Activated CD4-positive, alpha-beta T cell treated with anti-CD3 and anti-CD28 coated beads, Interleukin-2, amount 50 U/mL, for 4 hours (primary cell): Measurements from ENCODE around the gene PHACTR3.

Experiments used
- DNase-seq, 2 experiments: peaks; one replicate each; pipeline ENCODE4 v3.0.0-alpha.2; 2020

The PHACTR3 gene

DNA sequence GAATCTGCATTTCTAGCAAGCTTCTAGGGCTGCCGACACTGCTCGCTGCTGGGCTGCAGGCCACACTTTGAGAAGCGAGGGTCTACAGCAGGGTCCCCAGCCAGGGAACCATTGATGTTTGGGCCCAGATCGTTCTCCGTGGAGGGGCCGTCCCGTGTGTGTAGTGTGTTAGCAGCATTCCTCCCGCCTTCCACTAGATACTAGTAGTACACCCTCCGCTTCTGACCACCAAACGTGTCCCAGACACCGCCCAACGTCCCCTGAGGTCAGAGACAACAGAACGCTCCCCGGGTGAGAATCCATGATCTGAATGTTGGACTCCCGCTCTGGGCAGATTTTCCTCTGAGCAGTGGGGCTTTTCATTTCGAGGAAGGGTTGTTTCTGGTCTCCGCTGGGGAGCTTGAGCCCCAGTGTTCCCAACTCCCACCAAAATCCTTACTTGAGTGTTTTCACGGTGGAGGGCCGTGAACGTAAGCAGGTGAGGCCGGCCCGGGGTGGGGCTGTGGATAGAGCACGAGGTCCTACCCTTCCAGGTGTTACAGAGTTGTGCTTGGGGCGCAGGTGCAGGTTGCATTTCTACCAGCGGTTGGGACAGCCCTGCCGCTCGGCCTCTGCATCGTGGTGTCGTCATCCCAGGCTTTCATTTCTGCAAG lies 204.5 kb downstream of the PHACTR3 start:
- no peak for DNase-seq

- DNase-seq = no peak
Observed at GRCh38 chr20:59809630-59810448, 205.5 kb downstream of the PHACTR3 start.

DNA sequence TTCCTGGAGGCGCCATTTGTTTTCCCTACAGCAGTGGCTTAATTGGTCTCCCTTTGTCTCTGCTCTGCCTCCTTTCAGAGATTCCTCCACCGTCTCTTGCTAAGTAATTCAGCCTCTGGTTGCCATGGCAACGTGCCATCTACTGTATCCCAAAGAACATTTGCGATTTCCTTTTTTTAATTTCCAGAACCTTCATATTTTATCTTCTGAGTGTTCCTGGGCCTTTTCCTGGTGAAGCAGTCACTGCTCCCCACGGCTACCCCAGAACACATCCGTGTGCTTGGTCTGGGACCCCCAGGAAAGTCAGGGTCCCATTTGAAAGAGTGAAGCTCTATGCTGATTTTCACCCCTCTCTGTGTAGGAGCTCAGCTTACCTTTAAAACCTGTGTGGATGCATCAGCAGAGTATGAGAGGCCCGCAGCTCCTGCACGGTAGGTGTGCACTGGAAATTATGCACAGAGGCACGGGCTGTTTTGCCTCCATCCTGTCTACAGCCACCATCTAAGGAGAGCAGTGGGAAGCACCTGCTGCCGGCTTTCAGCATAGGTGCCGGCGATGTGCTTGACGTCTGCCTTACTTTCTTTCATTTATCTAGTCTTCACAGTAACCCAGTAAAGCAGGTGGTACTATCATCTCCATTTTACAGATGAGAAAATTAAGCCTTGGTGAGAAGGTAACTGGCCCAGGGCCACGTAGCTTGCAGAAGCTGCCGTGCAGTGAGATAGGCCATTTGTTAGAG lies 206.3 kb downstream of the PHACTR3 start:
- no peak for DNase-seq

GRCh38 chr20:59811681-59812171 lies 207.4 kb downstream of the PHACTR3 start:
- no peak for DNase-seq

GRCh38 chr20:59812286-59813125 lies 208.2 kb downstream of the PHACTR3 start:
- DNase-seq = no peak

DNA sequence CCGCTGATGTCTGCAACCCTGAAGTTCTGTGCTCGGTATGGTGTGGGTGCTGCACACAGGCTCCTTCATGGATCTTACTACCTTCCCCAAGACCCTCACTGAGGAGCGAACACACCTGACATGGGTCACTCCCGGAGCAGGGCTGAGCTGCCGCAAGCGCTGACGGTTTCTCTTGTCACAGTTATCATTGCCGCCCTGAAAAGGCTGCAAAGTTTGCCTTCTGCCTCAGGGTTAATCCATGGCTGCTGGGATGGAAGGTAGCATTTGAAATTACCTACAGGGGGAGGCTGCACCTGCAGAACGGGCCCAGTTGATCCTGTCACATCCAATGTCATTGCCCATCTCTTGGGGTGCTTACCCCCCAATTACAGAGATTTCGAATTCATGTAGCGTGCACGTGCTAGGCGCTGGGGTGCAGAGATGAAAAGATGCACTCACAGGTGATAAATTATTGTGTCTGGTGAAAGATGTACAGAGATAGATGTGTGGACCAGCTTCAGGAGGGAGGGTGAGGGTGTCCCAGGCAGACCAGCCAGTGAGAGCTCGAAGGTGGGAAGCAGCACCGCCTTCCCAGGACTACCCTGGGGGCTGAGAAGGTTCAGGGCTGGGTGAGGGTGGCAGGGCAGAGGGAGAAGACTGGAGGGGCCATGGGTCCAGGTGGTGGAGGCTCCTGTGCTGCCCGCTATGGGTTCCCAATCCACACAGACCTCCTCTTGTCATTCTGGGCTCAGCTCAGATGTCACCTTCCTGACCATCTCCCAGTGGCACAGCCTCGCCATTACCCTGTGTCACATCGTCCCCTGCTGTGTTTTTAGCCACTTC lies 209.0 kb downstream of the PHACTR3 start:
- DNase-seq = no peak

- no peak for DNase-seq
Observed at GRCh38 chr20:59813948-59814839, 209.9 kb downstream of the PHACTR3 start.

GRCh38 chr20:59814840-59815340 lies 210.6 kb downstream of the PHACTR3 start:
- DNase-seq = no peak

DNA sequence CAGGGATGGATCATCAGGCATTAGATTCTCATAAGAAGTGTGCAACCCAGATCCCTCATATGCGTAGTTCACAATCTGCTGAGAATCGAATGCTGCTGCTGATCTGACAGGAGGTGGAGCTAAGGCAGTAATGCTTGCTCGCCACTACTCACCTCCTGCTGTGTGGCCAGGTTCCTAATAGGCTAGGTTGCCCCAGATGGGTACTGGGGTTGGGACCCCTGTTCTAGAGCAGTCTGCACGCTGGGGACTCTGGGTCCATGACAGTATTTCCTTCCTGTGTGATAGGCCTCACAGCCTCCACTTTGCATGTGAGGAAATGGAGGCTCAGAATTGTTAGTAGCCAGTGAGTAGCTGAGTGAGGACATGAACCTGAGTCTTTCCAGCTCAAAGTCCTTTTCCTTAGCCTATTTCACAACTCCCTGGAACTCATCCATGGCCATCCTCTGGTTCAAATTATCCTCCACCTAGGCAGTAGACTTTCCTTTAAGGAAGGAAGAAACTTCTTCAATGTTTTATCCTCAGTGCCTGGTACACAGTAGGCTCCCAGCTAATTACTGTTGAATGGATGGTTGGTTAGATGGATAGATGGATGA lies 211.9 kb downstream of the PHACTR3 start:
- DNase-seq = no peak

DNA sequence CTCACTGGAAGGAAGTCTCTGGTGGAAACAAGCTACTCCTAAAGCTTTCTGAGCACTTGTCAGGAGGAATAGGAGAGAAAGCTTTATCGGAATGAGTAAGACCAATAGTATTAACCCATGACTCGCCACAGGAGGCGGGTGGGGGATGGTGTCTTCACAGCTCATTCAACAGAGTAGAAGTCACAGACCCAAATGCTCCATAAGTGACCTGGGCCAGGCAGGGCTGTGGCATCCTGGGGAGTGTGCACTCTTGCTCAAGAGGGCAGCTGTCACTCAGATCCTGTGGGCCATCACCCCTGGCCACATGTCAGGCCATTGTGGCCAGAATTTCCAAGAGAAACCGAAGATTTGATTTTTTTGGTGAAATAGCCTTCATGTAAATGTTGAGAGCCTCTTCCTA lies 213.1 kb downstream of the PHACTR3 start:
- no peak for DNase-seq

DNA sequence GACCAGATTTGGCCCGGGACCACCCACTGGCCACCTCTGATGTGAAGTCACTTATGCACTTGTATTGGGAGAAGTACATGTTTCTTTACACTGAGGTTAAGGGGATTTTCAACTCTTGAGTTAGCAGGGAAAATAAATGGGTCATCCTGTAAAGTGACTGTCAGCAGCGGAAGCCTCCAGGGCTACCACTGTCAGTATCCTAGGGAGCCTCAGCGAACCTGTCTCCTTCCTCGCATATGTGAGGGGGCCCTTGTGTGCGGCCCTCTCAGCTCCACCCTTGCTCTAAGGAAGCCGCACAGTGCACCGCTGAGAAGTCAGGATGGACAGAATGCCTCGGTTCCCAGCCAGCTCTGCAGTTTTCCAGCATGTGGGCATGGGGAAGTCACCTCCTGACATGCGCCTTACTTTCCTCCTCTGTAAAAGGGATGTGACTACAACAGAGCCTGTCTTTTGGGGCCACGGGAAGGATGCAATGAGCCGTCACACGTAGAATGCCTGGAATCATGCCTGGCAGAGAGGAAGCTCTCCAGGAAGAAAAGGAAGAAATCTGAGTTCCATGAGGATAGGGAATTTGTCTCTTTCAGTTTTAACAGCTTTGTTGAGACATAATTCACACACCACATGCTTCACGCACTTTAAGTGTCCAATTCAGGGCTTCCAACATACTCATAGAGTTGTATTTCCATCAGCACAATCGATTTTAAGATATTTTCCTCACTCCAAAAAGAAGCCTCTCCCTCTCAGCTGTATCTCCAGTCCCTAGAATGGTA lies 213.7 kb downstream of the PHACTR3 start:
- no peak for DNase-seq

DNA sequence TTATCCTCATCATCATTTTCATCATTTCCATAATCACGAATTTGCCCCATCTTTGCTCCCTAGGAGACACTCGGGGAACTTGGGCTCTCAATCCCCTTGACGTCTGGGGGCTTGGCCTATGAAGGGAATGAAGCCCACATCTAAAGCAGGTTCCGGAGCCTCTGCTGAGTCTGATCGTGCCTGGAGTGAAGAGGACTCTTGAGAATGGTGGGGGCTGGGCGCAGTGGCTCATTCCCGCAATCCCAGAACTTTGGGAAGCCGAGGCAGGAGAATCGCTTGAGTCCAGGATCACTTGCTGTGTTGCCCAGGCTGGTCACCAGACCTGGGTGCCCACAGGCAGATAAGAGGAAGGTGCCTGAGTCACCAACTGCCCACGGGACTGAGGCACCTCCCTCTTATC lies 214.6 kb downstream of the PHACTR3 start:
- DNase-seq = no peak

DNA sequence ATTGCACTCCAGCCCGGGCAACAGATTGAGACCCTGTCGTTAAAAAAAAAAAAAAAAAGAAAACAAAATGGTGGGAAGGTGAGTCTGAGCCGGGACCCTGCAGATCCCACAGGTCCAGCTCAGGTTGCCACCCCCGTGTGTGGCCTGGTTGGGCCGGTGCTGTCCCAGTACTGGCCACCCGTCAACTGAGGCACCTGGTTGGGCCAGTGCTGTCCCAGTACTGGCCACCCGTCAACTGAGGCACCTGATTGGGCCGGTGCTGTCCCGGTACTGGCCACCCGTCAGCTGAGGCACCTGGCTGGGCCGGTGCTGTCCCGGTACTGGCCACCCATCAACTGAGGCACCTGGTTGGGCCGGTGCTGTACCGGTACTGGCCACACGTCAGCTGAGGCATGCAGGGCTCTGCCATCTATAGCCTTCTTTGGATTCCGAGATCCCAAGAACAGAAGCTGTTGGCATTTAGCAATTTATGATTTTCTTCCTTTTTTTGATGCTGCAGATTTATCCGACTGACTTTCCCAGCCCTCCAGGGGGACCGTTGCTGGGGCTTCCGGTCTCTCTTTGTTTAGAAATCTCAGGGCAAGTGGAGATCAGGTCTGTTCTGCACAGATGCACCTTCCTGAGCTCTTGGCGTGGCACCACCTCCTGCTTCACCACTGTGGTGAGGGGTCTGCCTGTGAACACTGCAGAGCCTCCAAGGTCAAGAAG lies 215.3 kb downstream of the PHACTR3 start:
- DNase-seq = no peak

- DNase-seq = no peak
Observed at GRCh38 chr20:59820204-59821041, 216.1 kb downstream of the PHACTR3 start.

- no peak for DNase-seq
Observed at GRCh38 chr20:59821201-59821600, 216.9 kb downstream of the PHACTR3 start.

DNA sequence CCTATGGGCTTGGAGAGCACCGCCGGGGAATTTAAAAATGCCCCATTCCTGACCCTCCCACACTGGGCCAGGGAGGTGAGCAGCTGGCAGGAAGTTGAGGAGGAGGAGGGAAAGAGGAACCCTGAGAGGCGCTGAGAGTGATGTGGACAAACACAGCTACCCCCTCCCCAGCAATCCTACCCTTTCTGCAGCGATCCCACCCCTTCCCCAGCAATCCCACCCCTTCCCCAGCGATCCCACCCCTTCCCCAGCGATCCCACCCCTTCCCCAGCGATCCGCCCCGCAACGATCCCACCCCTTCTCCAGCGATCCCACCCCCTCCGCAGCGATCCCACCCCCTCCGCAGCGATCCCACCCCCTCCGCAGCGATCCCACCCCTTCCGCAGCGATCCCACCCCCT lies 217.4 kb downstream of the PHACTR3 start:
- DNase-seq = no peak

GRCh38 chr20:59822291-59823029 lies 218.1 kb downstream of the PHACTR3 start:
- no peak for DNase-seq
